ENCODE measurements around the gene HECTD2. TPM values are rescaled to one million over a fixed set of nuclear protein-coding genes. Genes with fewer than 3 reads are reported as not detected.

Gene HECTD2
- total RNA-seq, 2 experiments from 2014 or later: 0.92 to 1.0 TPM

DNA sequence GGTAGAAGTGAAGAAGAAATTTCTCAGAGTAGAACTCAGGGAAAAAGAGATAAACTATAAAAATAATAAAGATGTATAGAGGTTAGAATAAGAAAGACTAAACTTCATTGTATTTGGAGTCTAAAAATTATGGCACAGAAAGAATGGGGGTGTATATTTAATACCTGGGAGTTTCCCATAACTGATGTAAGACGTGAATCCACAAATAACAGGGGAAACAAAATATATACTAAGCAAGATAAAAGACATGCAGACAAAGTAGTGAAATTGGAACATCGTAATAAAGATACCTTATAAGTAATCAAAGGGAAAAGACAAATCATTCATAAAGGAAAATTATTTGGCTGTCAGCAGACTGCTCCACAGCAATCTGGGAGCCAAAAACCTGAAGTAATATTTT is 62.8 kb downstream of the HECTD2 start:
- H3K27ac Mint-ChIP-seq: no peak overlapping the region
- intact Hi-C loops (cut with DNase I, micrococcal nuclease): no loop called here

DNA sequence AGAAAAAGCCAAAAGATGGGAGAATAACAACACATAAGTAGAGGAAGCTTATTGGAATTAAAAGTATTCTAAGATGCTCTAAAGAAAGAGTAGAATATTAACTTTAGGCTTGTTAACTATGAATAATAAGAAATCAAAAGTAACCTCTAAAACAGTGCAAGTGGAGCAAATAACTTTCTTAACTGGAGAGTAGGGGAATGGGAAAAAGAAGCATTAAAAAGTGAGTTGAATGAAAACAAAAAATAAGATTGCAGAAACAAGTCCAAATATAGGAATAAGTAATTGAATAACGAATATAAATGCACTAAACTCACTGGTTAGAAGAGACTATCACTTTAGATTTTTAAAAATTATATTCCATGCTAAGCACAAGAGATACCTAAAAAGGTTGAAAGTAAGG is 63.9 kb downstream of the HECTD2 start:
- H3K4me3 Mint-ChIP-seq: no peak overlapping the region
- intact Hi-C loops (cut with DNase I, micrococcal nuclease): no loop called here
- CTCF ChIA-PET: no interaction called here
- no peaks in the 10 kb centered on the region for H3K27me3 Mint-ChIP-seq
- ATAC-seq (ENCODE audit: poor library complexity): no peak
- peaks cover 0 to 5% of the 10 kb centered on the region in 2 experiments for H3K9me3 ChIP-seq (ENCODE audit: control insufficient read depth in 1 of 2, insufficient read depth in 1 of 2, low read length in 2 of 2)
- POLR2A ChIA-PET: no interaction called here
- peaks cover 5% of the 10 kb centered on the region for H3K9me3 Mint-ChIP-seq
- no peaks in the 10 kb centered on the region for H3K4me1 ChIP-seq (ENCODE audit: insufficient read depth, low read length)
- H3K27me3 ChIP-seq (ENCODE audit: control insufficient read depth in 1 of 2, insufficient read depth in 2 of 2, low read length in 2 of 2): no peaks in the 10 kb centered on the region
- H3K36me3 Mint-ChIP-seq (ENCODE audit: low read depth): no peaks in the 10 kb centered on the region
- no peaks in the 10 kb centered on the region for H3K4me1 Mint-ChIP-seq (ENCODE audit: low read depth)
- DNase-seq: no peak
- no peak overlapping the region for H3K27ac ChIP-seq (ENCODE audit: low read depth in 1 of 2, low read length in 2 of 2)
- H3K36me3 ChIP-seq (ENCODE audit: insufficient read depth, low read length): no peaks in the 10 kb centered on the region
- no peak overlapping the region for H3K27ac Mint-ChIP-seq
- H3K4me3 ChIP-seq (ENCODE audit: low read length): no peak overlapping the region
- TF ChIP-seq, protein P1, sequence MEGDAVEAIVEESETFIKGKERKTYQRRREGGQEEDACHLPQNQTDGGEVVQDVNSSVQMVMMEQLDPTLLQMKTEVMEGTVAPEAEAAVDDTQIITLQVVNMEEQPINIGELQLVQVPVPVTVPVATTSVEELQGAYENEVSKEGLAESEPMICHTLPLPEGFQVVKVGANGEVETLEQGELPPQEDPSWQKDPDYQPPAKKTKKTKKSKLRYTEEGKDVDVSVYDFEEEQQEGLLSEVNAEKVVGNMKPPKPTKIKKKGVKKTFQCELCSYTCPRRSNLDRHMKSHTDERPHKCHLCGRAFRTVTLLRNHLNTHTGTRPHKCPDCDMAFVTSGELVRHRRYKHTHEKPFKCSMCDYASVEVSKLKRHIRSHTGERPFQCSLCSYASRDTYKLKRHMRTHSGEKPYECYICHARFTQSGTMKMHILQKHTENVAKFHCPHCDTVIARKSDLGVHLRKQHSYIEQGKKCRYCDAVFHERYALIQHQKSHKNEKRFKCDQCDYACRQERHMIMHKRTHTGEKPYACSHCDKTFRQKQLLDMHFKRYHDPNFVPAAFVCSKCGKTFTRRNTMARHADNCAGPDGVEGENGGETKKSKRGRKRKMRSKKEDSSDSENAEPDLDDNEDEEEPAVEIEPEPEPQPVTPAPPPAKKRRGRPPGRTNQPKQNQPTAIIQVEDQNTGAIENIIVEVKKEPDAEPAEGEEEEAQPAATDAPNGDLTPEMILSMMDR (IDR thresholded peaks at IDR 0.05): no peak

More for the DNA sequence above, 62.8 kb downstream of the HECTD2 start:
- CTCF ChIA-PET: no interaction called here
- H3K4me1 Mint-ChIP-seq (ENCODE audit: low read depth): no peaks in the 10 kb centered on the region
- Histone ChIP-seq H3K27me3 (ENCODE audit: control insufficient read depth in 1 of 2, insufficient read depth in 2 of 2, low read length in 2 of 2) (no peaks in the 10 kb centered on the region), H3K4me1 (ENCODE audit: insufficient read depth, low read length) (no peaks in the 10 kb centered on the region), H3K27ac (ENCODE audit: low read depth in 1 of 2, low read length in 2 of 2) (no peak overlapping the region), H3K36me3 (ENCODE audit: insufficient read depth, low read length) (no peaks in the 10 kb centered on the region), H3K4me3 (ENCODE audit: low read length) (no peak overlapping the region), H3K9me3 (ENCODE audit: control insufficient read depth in 1 of 2, insufficient read depth in 1 of 2, low read length in 2 of 2) (peaks cover 3 to 5% of the 10 kb centered on the region in 2 experiments)
- H3K4me3 Mint-ChIP-seq: no peak overlapping the region
- H3K36me3 Mint-ChIP-seq (ENCODE audit: low read depth): no peaks in the 10 kb centered on the region
- DNase-seq (no peak), ATAC-seq (ENCODE audit: poor library complexity) (no peak)
- H3K9me3 Mint-ChIP-seq: peaks cover 7% of the 10 kb centered on the region
- POLR2A ChIA-PET: no interaction called here
- TF ChIP-seq, protein P1 (IDR thresholded peaks at IDR 0.05): no peak
- no peaks in the 10 kb centered on the region for H3K27me3 Mint-ChIP-seq

DNA sequence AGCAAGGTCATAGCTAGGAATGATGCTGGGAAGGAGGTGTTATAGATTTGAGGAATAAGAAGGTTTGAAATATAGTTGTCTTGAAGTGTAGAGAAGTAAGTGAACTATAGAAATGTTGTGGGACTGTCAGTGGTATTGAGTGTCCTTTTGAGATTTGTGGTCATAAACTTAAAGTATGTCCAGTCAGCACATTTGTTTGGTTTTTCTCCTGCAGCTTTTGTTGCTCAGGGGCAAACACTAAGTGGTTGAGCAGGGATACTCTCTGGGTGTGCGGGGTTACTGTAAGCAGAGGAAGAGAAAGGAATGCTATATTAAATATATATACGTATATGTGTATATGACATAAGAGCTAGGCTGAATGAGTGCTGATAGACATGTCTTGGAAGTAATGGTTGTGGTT is 67.1 kb downstream of the HECTD2 start:
- Histone ChIP-seq H3K36me3 (ENCODE audit: insufficient read depth, low read length) (no peaks in the 10 kb centered on the region), H3K9me3 (ENCODE audit: control insufficient read depth in 1 of 2, insufficient read depth in 1 of 2, low read length in 2 of 2) (no peaks in the 10 kb centered on the region), H3K27me3 (ENCODE audit: control insufficient read depth in 1 of 2, insufficient read depth in 2 of 2, low read length in 2 of 2) (no peaks in the 10 kb centered on the region), H3K4me3 (ENCODE audit: low read length) (no peak overlapping the region), H3K4me1 (ENCODE audit: insufficient read depth, low read length) (no peaks in the 10 kb centered on the region), H3K27ac (ENCODE audit: low read depth in 1 of 2, low read length in 2 of 2) (no peak overlapping the region)
- TF ChIP-seq, protein P1 (IDR thresholded peaks at IDR 0.05): no peak
- H3K4me3 Mint-ChIP-seq: no peak overlapping the region
- H3K9me3 Mint-ChIP-seq: no peaks in the 10 kb centered on the region
- no peaks in the 10 kb centered on the region for H3K36me3 Mint-ChIP-seq (ENCODE audit: low read depth)
- no peaks in the 10 kb centered on the region for H3K4me1 Mint-ChIP-seq (ENCODE audit: low read depth)
- ATAC-seq (ENCODE audit: poor library complexity) (no peak), DNase-seq (no peak)
- CTCF ChIA-PET: no interaction called here
- intact Hi-C loops (cut with DNase I, micrococcal nuclease): no loop called here
- no peak overlapping the region for H3K27ac Mint-ChIP-seq
- H3K27me3 Mint-ChIP-seq: no peaks in the 10 kb centered on the region
- POLR2A ChIA-PET: interaction anchor here (0.6 kb wide), 1 partner anchor 624 kb away, joined by 3 read pairs; no protein-coding TSS in a partner anchor

Measured in CD4-positive, alpha-beta T cell (primary cell).